Right lobe of liver (tissue), 4 donors: ENCODE measurements around the gene CIC.

Source experiments
- POLR2A ChIP-seq: fragments of 450-650 bp; IDR thresholded peaks from one replicate; pipeline ENCODE4 v1.6.1; 2017; ENCODE audit warnings: antibody characterized with exemption, mild to moderate bottlenecking
- TF ChIP-seq, protein P1 (sequence below), 4 donors: fragments of 200-600 bp in 3 of 4; fragments of 450-650 bp in 1 of 4; IDR thresholded peaks; one replicate each; pipeline versions ENCODE4 v1.5.1 to v1.8.0; 2016 to 2022; ENCODE audit warnings: antibody characterized with exemption in 4 of 4, mild to moderate bottlenecking in 2 of 4
- donor health status: DM: no; HTN: no; CAD: no.
- donor health status: DM: no; HTN: no; CAD: no.
- donor health status: DM: no; HTN: yes; CAD: no.

DNA sequence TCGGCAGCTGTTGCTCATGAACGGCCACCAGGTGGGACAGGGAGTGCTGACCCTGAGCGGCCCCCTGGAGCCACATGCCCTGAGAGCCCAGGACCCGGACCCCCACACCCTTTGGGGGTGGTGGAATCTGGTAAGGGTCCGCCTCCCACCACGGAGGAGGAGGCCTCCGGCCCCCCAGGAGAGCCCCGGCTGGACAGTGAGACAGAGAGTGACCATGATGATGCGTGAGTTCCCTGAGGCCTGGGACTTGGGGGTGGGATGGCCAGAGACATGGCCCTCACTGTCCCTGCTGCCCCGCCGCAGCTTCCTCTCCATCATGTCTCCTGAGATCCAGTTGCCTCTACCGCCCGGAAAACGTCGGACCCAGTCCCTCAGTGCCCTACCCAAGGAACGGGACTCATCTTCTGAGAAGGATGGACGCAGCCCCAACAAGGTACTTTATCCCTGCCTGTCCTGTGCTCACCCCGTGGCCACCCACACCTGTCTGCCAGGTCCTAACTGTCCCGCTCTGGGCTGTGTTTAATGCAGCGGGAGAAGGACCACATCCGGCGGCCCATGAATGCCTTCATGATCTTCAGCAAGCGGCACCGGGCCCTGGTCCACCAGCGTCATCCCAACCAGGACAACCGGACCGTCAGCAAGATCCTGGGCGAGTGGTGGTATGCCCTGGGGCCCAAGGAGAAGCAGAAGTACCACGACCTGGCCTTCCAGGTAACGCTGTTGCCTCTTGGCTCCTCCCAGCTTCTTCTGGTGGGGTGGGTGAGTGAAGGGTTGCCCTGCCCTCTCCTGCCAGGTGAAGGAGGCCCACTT, 18.2 kb downstream of the CIC start:
- TF ChIP-seq, protein P1, sequence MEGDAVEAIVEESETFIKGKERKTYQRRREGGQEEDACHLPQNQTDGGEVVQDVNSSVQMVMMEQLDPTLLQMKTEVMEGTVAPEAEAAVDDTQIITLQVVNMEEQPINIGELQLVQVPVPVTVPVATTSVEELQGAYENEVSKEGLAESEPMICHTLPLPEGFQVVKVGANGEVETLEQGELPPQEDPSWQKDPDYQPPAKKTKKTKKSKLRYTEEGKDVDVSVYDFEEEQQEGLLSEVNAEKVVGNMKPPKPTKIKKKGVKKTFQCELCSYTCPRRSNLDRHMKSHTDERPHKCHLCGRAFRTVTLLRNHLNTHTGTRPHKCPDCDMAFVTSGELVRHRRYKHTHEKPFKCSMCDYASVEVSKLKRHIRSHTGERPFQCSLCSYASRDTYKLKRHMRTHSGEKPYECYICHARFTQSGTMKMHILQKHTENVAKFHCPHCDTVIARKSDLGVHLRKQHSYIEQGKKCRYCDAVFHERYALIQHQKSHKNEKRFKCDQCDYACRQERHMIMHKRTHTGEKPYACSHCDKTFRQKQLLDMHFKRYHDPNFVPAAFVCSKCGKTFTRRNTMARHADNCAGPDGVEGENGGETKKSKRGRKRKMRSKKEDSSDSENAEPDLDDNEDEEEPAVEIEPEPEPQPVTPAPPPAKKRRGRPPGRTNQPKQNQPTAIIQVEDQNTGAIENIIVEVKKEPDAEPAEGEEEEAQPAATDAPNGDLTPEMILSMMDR (IDR thresholded peaks at IDR 0.05): no peak
- TF ChIP-seq POLR2A: no peak
